HEK293T (cell line): ENCODE data around the gene RCOR3.

Experiments used
- CTCF ChIA-PET: fragments of 350-600 bp; formaldehyde crosslinking; extraction: SDS; loops from one replicate; lab custom pipeline; 2021; ENCODE audit warnings: antibody characterized with exemption, inconsistent platforms; lab: Yijun Ruan, JAX
- POLR2A ChIA-PET: fragments of 350-600 bp; formaldehyde crosslinking; extraction: SDS; loops from one replicate; lab custom pipeline; 2020; ENCODE audit warnings: antibody characterized with exemption, inconsistent platforms; lab: Yijun Ruan, JAX
- DNase-seq: peaks from one replicate; pipeline ENCODE4 v3.0.0; 2012; ENCODE audit warnings: mixed read lengths; ENCODE audit errors: extremely low spot score
- ARNT ChIP-seq: fragments of 450-650 bp; IDR thresholded peaks from 2 replicates; pipeline ENCODE4 v1.6.1; 2017; ENCODE audit warnings: mild to moderate bottlenecking
- BHLHE40 ChIP-seq: fragments of 450-650 bp; IDR thresholded peaks from 2 replicates; pipeline ENCODE4 v1.6.1; 2016; ENCODE audit warnings: mild to moderate bottlenecking, moderate library complexity, borderline replicate concordance
- CTBP1 ChIP-seq: fragments of 450-650 bp; IDR thresholded peaks from 2 replicates; pipeline ENCODE4 v1.6.1; 2016; ENCODE audit warnings: borderline replicate concordance
- ELF4 ChIP-seq: fragments of 450-650 bp; IDR thresholded peaks from 2 replicates; pipeline ENCODE4 v1.6.1; 2017; ENCODE audit warnings: antibody characterized with exemption
- FOXA1 ChIP-seq: fragments of 450-650 bp; IDR thresholded peaks from 2 replicates; pipeline ENCODE4 v1.6.1; 2016; ENCODE audit warnings: mild to moderate bottlenecking
- FOXK2 ChIP-seq: fragments of 450-650 bp; IDR thresholded peaks from 2 replicates; pipeline ENCODE4 v1.6.1; 2016; ENCODE audit warnings: mild to moderate bottlenecking
- FOXM1 ChIP-seq: fragments of 450-650 bp; IDR thresholded peaks from 2 replicates; pipeline ENCODE4 v1.6.1; 2017; ENCODE audit warnings: mild to moderate bottlenecking, borderline replicate concordance
- HDGF ChIP-seq: fragments of 450-650 bp; IDR thresholded peaks from 2 replicates; pipeline ENCODE4 v1.6.1; 2017; ENCODE audit warnings: antibody characterized with exemption, borderline replicate concordance
- L3MBTL2 ChIP-seq: fragments of 450-650 bp; conservative IDR thresholded peaks from 2 replicates; pipeline ENCODE4 v1.6.1; 2016; ENCODE audit warnings: mild to moderate bottlenecking
- LEF1 ChIP-seq: fragments of 450-650 bp; IDR thresholded peaks from 2 replicates; pipeline ENCODE4 v1.6.1; 2017; ENCODE audit warnings: mild to moderate bottlenecking, borderline replicate concordance
- NFRKB ChIP-seq: fragments of 450-650 bp; IDR thresholded peaks from 2 replicates; pipeline ENCODE4 v1.6.1; 2016; ENCODE audit warnings: mild to moderate bottlenecking, moderate library complexity
- PKNOX1 ChIP-seq: fragments of 450-650 bp; IDR thresholded peaks from 2 replicates; pipeline ENCODE4 v1.6.1; 2016
- SP1 ChIP-seq: fragments of 450-650 bp; IDR thresholded peaks from 2 replicates; pipeline ENCODE4 v1.6.1; 2017
- SUZ12 ChIP-seq: fragments of 450-650 bp; IDR thresholded peaks from 2 replicates; pipeline ENCODE4 v1.6.1; 2016; ENCODE audit warnings: mild to moderate bottlenecking
- TARDBP ChIP-seq: fragments of 450-650 bp; IDR thresholded peaks from 2 replicates; pipeline ENCODE4 v1.6.1; 2016
- ZNF384 ChIP-seq: fragments of 450-650 bp; IDR thresholded peaks from 2 replicates; pipeline ENCODE4 v1.6.1; 2016

RCOR3 gene

GRCh38 chr1:211336161-211336560 is 77.0 kb downstream of the RCOR3 start:
- TF ChIP-seq LEF1 (no peak), NFRKB (no peak), SUZ12 (no peak), HDGF (no peak), TARDBP (no peak), SP1 (no peak), ARNT (no peak), BHLHE40 (no peak), FOXA1 (no peak), ELF4 (no peak), ZNF384 (no peak)
- ChIA-PET POLR2A (interaction anchor here (1.2 kb wide), 1 partner anchor 10 kb away, joined by 3 read pairs; no protein-coding TSS in a partner anchor), CTCF (no interaction called here)
- no peak for DNase-seq

DNA sequence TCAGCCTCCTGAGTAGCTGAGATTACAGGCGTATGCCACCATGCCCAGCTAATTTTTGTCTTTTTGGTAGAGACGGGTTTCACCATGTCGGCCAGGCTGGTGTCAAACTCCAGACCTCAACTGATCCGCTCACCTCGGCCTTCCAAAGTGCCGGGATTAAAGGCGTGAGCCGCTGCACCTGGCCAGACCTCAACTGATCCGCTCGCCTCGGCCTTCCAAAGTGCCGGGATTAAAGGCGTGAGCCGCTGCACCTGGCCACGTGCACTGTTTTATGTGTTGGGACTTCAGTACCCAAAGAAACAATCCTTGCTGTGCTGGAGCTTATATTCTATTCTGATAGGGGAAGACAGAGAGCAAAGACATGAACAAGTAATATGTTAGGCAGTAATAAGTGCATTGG is 77.6 kb downstream of the RCOR3 start:
- no peak for DNase-seq
- TF ChIP-seq HDGF = no peak
- TF ChIP-seq ARNT = no peak
- TF ChIP-seq L3MBTL2 = no peak
- TF ChIP-seq TARDBP = no peak
- no peak for TF ChIP-seq ELF4
- TF ChIP-seq PKNOX1 = no peak
- no peak for TF ChIP-seq SUZ12
- TF ChIP-seq FOXK2 = no peak
- no peak for TF ChIP-seq SP1
- ChIA-PET POLR2A (interaction anchor here (1.2 kb wide), 1 partner anchor 11 kb away, joined by 3 read pairs; no protein-coding TSS in a partner anchor), CTCF (no interaction called here)

DNA sequence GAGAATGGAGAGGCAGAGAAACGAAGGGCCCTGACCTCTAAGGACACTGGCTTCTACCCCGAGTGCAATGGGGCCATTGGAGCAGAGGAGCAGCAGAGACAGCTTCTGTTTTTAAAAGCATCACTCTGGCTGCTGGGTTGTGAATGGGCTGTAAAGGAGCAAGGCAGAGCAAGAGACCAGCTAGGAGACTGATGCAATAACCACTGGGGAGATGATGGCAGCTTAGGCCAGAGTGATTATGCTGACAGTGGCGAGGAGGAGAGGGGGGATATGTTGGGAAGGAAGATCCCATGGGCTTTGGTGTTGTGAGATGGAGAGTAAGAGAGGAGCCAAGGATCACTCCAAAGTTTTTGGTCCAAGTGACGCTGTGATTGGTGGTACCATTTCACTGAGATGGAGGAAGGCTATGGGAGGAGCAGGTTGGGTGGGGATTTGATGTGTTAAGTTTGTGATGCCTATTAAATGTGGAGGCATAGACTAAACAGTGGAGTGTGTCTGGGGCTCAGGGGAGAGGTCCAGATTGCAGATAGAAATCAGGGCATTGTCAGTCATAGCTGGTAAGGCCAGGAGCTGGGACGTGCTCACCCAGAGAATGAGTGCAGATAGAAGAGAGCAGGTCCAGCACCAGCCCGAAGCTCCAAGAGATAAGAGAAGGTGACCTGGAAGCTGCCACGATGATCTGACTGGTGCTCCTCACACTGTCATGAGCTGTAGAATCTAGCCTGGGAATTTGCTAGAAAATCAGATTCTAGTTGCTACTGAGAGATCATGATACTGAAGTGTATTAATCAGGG is 78.5 kb downstream of the RCOR3 start:
- ChIA-PET CTCF (no interaction called here), POLR2A (no interaction called here)
- no peak for DNase-seq
- no peak for TF ChIP-seq L3MBTL2
- no peak for TF ChIP-seq TARDBP
- no peak for TF ChIP-seq SUZ12
- TF ChIP-seq ELF4 = no peak
- no peak for TF ChIP-seq CTBP1
- TF ChIP-seq FOXM1 = no peak
- TF ChIP-seq NFRKB = no peak
- no peak for TF ChIP-seq FOXA1
- TF ChIP-seq BHLHE40 = no peak

- ChIA-PET CTCF (interaction anchor here (0.9 kb wide), 1 partner anchor 16 kb away, joined by 3 read pairs; no protein-coding TSS in a partner anchor), POLR2A (no interaction called here)
- TF ChIP-seq ELF4 (no peak), HDGF (no peak), L3MBTL2 (no peak), FOXK2 (no peak), PKNOX1 (no peak), NFRKB (no peak), LEF1 (no peak), ARNT (no peak), ZNF384 (no peak), FOXA1 (no peak), TARDBP (no peak), SUZ12 (no peak), SP1 (no peak), FOXM1 (no peak), BHLHE40 (no peak), CTBP1 (no peak)
- no peak for DNase-seq
These were observed 79.1 kb downstream of the RCOR3 start for GRCh38 chr1:211338224-211338620.

- POLR2A ChIA-PET = no interaction called here
- CTCF ChIA-PET = no interaction called here
- TF ChIP-seq PKNOX1 = no peak
- TF ChIP-seq ZNF384 = no peak
- no peak for TF ChIP-seq FOXM1
- no peak for TF ChIP-seq TARDBP
- no peak for TF ChIP-seq SUZ12
- no peak for TF ChIP-seq ARNT
- no peak for TF ChIP-seq CTBP1
- TF ChIP-seq L3MBTL2 = no peak
- TF ChIP-seq FOXA1 = no peak
- no peak for TF ChIP-seq LEF1
- TF ChIP-seq FOXK2 = no peak
- no peak for TF ChIP-seq NFRKB
- TF ChIP-seq HDGF = no peak
- TF ChIP-seq ELF4 = no peak
- no peak for DNase-seq
These were observed 80.5 kb downstream of the RCOR3 start for GRCh38 chr1:211339631-211340041.
